Activated T-cell treated with anti-CD3 and anti-CD28 coated beads, Interleukin-2, amount 50 U/mL, for 4 hours (primary cell): Measurements from ENCODE around the gene PDK4. TPM values are rescaled to one million over a fixed set of nuclear protein-coding genes. Genes with fewer than 3 reads are reported as not detected.
"Not testable (repeated sequence)": the region's sequence is repeated elsewhere in the genome, so short reads cannot be mapped to it uniquely, and the experiment has no call there.

Experiments used
- ATAC-seq, 2 donors: fragments of 200-7000 bp; cut with Tn5 transposase; one replicate each; pipeline ENCODE4 v1.10.0; 2021
- DNase-seq: peaks from one replicate; pipeline ENCODE4 v3.0.0-alpha.2; 2020
- H3K27me3 Mint-ChIP-seq: one replicate; pipeline ENCODE4 v1.8.0; 2021; ENCODE audit warnings: low read depth, mixed read lengths
- H3K36me3 Mint-ChIP-seq: one replicate; pipeline ENCODE4 v1.8.0; 2022; ENCODE audit warnings: mixed read lengths; ENCODE audit not compliant: insufficient read depth
- H3K4me1 Mint-ChIP-seq: one replicate; pipeline ENCODE4 v1.8.0; 2021; ENCODE audit warnings: low read depth, mixed read lengths
- H3K4me3 Mint-ChIP-seq: one replicate; pipeline ENCODE4 v1.8.0; 2021; ENCODE audit warnings: mild to moderate bottlenecking, moderate library complexity, mixed read lengths
- H3K9me3 Mint-ChIP-seq: one replicate; pipeline ENCODE4 v1.8.0; 2021; ENCODE audit warnings: mixed read lengths
- total RNA-seq, 3 donors: library from RNA; stranded (reverse); gene quantifications; one replicate each; pipeline ENCODE4 v1.2.1, GENCODE V29; 2021

Gene PDK4
- total RNA-seq, 3 donors from 2014 or later: 0.18 to 0.40 (median 0.33) TPM

- no peak for ATAC-seq
- no peaks in the 10 kb centered on the region for H3K36me3 Mint-ChIP-seq
- H3K27me3 Mint-ChIP-seq: no peaks in the 10 kb centered on the region
- H3K4me1 Mint-ChIP-seq: no peaks in the 10 kb centered on the region
- no peak for DNase-seq
- no peak overlapping the region for H3K4me3 Mint-ChIP-seq
- H3K9me3 Mint-ChIP-seq: peaks cover 4% of the 10 kb centered on the region
These were observed 35.6 kb downstream of the PDK4 start for GRCh38 chr7:95560674-95561073.

GRCh38 chr7:95558864-95559263, 37.5 kb downstream of the PDK4 start:
- Mint-ChIP-seq H3K9me3 (peaks cover 4% of the 10 kb centered on the region), H3K4me1 (no peaks in the 10 kb centered on the region), H3K27me3 (no peaks in the 10 kb centered on the region), H3K36me3 (no peaks in the 10 kb centered on the region), H3K4me3 (no peak overlapping the region)
- DNase-seq (no peak), ATAC-seq (no peak)

- H3K4me1 Mint-ChIP-seq: no peaks in the 10 kb centered on the region
- no peak for DNase-seq
- no peaks in the 10 kb centered on the region for H3K36me3 Mint-ChIP-seq
- no peaks in the 10 kb centered on the region for H3K9me3 Mint-ChIP-seq
- H3K4me3 Mint-ChIP-seq: no peak overlapping the region
- H3K27me3 Mint-ChIP-seq: no peaks in the 10 kb centered on the region
- no peak for ATAC-seq
These were observed 39.5 kb downstream of the PDK4 start for GRCh38 chr7:95556777-95557176.

GRCh38 chr7:95553939-95554338, 42.4 kb downstream of the PDK4 start:
- Mint-ChIP-seq H3K27me3 (no peaks in the 10 kb centered on the region), H3K4me1 (no peaks in the 10 kb centered on the region)
- ATAC-seq: no peak

GRCh38 chr7:95552010-95552926, 44.0 kb downstream of the PDK4 start:
- not testable (repeated sequence) for H3K9me3 Mint-ChIP-seq, DNase-seq, H3K27me3 Mint-ChIP-seq, H3K4me1 Mint-ChIP-seq, ATAC-seq, H3K4me3 Mint-ChIP-seq, H3K36me3 Mint-ChIP-seq

More at GRCh38 chr7:95553939-95554338, 42.4 kb downstream of the PDK4 start:
- H3K4me3 Mint-ChIP-seq: no peak overlapping the region
- H3K36me3 Mint-ChIP-seq: no peaks in the 10 kb centered on the region
- DNase-seq: no peak
- H3K9me3 Mint-ChIP-seq: no peaks in the 10 kb centered on the region

GRCh38 chr7:95550546-95550945, 45.8 kb downstream of the PDK4 start:
- Mint-ChIP-seq H3K36me3 (no peaks in the 10 kb centered on the region), H3K27me3 (no peaks in the 10 kb centered on the region), H3K9me3 (no peaks in the 10 kb centered on the region), H3K4me1 (no peaks in the 10 kb centered on the region), H3K4me3 (no peak overlapping the region)
- DNase-seq: no peak
- ATAC-seq: no peak

- DNase-seq (no peak), ATAC-seq (no peak)
- Mint-ChIP-seq H3K4me3 (no peak overlapping the region), H3K27me3 (no peaks in the 10 kb centered on the region), H3K36me3 (no peaks in the 10 kb centered on the region), H3K4me1 (no peaks in the 10 kb centered on the region), H3K9me3 (no peaks in the 10 kb centered on the region)
These were observed 46.3 kb downstream of the PDK4 start for GRCh38 chr7:95549818-95550529.

- Mint-ChIP-seq H3K27me3 (no peaks in the 10 kb centered on the region), H3K36me3 (no peaks in the 10 kb centered on the region), H3K4me3 (no peak overlapping the region), H3K4me1 (no peaks in the 10 kb centered on the region), H3K9me3 (no peaks in the 10 kb centered on the region)
- DNase-seq (no peak), ATAC-seq (no peak)
These were observed 48.7 kb downstream of the PDK4 start for GRCh38 chr7:95547361-95548348.

- no peak overlapping the region for H3K4me3 Mint-ChIP-seq
- H3K9me3 Mint-ChIP-seq: no peaks in the 10 kb centered on the region
- ATAC-seq (no peak), DNase-seq (no peak)
- no peaks in the 10 kb centered on the region for H3K4me1 Mint-ChIP-seq
- H3K27me3 Mint-ChIP-seq: peaks cover under 1% of the 10 kb centered on the region
- H3K36me3 Mint-ChIP-seq: no peaks in the 10 kb centered on the region
These were observed 49.7 kb downstream of the PDK4 start for GRCh38 chr7:95546647-95547046.

GRCh38 chr7:95545673-95546072, 50.6 kb downstream of the PDK4 start:
- no peaks in the 10 kb centered on the region for H3K9me3 Mint-ChIP-seq
- ATAC-seq: no peak
- no peaks in the 10 kb centered on the region for H3K4me1 Mint-ChIP-seq
- H3K4me3 Mint-ChIP-seq: no peak overlapping the region
- DNase-seq: no peak
- no peaks in the 10 kb centered on the region for H3K36me3 Mint-ChIP-seq
- H3K27me3 Mint-ChIP-seq: peaks cover 3% of the 10 kb centered on the region

- DNase-seq (no peak), ATAC-seq (no peak)
- Mint-ChIP-seq H3K27me3 (peaks cover 3% of the 10 kb centered on the region), H3K36me3 (no peaks in the 10 kb centered on the region), H3K4me1 (no peaks in the 10 kb centered on the region), H3K9me3 (no peaks in the 10 kb centered on the region), H3K4me3 (no peak overlapping the region)
These were observed 51.2 kb downstream of the PDK4 start for GRCh38 chr7:95545007-95545615.

- Mint-ChIP-seq H3K9me3 (no peaks in the 10 kb centered on the region), H3K4me3 (no peak overlapping the region), H3K27me3 (peaks cover 3% of the 10 kb centered on the region), H3K36me3 (no peaks in the 10 kb centered on the region), H3K4me1 (no peaks in the 10 kb centered on the region)
- DNase-seq (no peak), ATAC-seq (no peak)
These were observed 52.1 kb downstream of the PDK4 start for GRCh38 chr7:95544171-95544570.

GRCh38 chr7:95543312-95543711, 53.0 kb downstream of the PDK4 start:
- Mint-ChIP-seq H3K27me3 (peaks cover 3% of the 10 kb centered on the region), H3K4me1 (no peaks in the 10 kb centered on the region), H3K4me3 (no peak overlapping the region), H3K9me3 (no peaks in the 10 kb centered on the region), H3K36me3 (no peaks in the 10 kb centered on the region)
- no peak for ATAC-seq
- no peak for DNase-seq

- H3K36me3 Mint-ChIP-seq: no peaks in the 10 kb centered on the region
- no peaks in the 10 kb centered on the region for H3K4me1 Mint-ChIP-seq
- no peak for DNase-seq
- ATAC-seq: no peak
- no peak overlapping the region for H3K4me3 Mint-ChIP-seq
- H3K9me3 Mint-ChIP-seq: no peaks in the 10 kb centered on the region
- peaks cover 5% of the 10 kb centered on the region for H3K27me3 Mint-ChIP-seq
These were observed 56.0 kb downstream of the PDK4 start for GRCh38 chr7:95540366-95540765.
